ENCODE measurements around the gene ARL3. TPM values are rescaled to one million over a fixed set of nuclear protein-coding genes. Genes with fewer than 3 reads are reported as not detected.

The ARL3 gene
- total and polyA plus RNA-seq, 2 donors = 8.5 to 17.4 TPM

DNA sequence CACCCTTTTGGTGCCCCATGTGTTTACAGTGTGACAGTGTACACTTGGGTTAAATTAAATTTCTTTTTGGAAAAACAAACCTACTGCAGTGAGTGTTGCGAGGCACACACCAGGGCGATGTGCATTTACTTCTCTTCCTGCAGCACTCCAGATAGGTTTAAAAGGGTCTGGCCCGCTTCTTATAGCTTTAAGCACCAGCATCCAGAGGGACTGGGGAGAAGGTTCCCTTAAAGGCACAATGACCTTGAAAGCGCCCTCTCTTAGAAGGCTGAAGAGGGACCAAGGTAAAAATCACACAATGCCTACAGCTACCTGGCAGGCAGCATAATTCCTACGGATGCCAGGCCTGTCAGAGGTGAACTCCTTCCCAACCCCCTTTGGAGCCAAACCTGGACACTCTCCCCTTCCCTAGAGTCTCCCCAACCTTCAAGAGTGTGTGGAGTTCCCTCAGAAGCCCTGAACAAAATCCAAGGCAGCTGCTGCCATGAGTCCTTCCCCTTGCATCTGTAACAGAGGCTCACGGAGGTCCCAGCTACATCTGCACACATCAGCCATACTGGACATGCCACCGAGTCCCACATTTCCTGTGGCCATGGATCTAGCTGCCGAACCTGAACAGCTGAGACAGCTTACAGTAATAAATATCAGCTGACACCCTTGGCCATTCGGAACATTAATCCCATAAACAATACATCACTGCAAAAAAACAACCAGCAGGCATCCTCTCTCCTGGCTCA lies 36.7 kb downstream of the ARL3 start:
- H3K4me3 ChIP-seq (ENCODE audit: low read depth, low read length) = no peak overlapping the region
- H3K27ac ChIP-seq (ENCODE audit: low read depth) = peak overlapping the region; percentile 16
- no peaks in the 10 kb centered on the region for H3K36me3 ChIP-seq (ENCODE audit: insufficient read depth)
- 69% methylated on average over 9 of the region's 9 CpGs for WGBS
- no peak for DNase-seq (ENCODE audit: extremely low spot score)
- H3K4me1 ChIP-seq (ENCODE audit: insufficient read depth) = no peaks in the 10 kb centered on the region

DNA sequence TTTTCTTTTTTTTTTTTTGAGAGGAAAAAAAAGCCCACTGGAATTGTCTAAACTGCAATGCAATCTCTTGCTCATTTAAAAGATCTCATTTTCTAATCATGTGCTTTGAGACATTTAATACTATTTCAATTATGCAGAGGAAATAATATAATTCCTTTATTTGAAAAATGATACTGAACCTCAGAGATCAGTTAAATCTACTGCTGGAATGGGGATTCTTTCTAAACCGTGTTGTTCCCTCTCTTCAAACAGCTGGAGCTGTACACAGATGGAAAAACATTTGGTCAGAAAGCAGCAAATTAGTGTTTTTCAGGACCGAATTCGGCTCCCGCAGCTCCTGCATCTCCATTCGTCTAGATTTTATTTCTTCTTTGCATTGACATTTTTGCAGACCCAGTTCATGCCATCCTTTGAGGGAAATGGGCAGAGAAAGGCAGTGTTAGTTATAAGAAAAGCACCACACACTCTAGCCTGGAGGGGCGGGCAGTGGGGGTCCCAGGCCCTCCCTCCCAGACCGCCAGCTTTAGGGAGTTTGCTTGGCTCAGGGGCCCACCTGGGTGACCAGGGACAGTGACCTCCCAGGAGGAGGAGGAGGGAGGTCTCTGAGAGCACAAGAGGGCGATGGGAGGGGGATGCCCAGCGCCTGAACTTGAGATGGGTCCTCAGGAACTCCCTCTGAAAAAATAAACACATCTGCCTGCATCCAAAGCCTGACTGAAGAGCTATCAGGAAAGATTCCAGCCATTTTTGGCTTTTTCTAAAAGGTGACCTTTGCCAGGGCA lies 37.5 kb downstream of the ARL3 start:
- no peak overlapping the region for H3K4me3 ChIP-seq (ENCODE audit: low read depth, low read length)
- no peaks in the 10 kb centered on the region for H3K4me1 ChIP-seq (ENCODE audit: insufficient read depth)
- 56% methylated on average over 9 of the region's 9 CpGs for WGBS

DNA sequence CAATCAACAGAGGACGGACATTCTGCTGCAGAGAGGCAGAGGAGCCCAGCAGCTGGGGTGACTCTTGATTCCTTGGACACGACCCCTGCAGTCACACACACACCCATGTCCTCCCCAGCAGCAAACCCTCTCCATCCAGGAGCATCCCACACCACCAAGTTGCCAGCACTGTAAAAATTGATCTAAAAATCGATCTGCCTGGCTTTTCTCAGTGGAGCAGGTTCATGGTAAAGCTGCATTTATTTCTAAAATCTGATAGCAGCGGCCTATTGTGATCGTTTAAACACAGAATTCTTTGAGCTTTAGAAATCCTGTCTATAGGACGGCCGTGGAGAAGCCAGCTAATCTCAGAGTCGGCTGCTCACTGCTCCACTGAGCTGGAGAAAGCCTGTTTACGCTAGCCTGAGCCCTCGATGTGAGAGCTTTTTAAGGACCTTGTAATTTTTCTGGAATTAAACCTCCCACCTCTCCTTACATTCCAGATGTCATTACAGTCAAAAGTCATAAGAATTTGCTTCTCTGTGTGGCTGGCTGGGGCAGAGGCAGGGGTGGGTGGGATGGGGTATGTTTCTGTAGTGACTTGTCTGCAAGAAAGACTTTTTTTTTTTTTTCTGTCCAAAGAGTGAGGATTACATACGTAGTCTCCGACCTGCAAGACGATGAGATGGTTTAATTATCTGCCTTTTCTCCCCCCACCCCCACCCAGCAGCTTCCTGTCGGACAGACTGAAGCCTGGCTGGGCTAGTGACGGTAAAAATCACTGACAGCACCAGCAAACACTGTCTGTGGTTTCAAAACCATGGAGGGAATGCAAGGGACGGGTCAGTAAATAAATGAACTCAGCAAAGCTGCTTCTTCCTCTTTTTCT lies 38.3 kb downstream of the ARL3 start:
- 20% methylated on average over 16 of the region's 16 CpGs for WGBS

More for the DNA sequence above, 37.5 kb downstream of the ARL3 start:
- H3K27ac ChIP-seq (ENCODE audit: low read depth) = peak overlapping the region; percentile 60
- no peak for DNase-seq (ENCODE audit: extremely low spot score)
- H3K36me3 ChIP-seq (ENCODE audit: insufficient read depth) = no peaks in the 10 kb centered on the region

DNA sequence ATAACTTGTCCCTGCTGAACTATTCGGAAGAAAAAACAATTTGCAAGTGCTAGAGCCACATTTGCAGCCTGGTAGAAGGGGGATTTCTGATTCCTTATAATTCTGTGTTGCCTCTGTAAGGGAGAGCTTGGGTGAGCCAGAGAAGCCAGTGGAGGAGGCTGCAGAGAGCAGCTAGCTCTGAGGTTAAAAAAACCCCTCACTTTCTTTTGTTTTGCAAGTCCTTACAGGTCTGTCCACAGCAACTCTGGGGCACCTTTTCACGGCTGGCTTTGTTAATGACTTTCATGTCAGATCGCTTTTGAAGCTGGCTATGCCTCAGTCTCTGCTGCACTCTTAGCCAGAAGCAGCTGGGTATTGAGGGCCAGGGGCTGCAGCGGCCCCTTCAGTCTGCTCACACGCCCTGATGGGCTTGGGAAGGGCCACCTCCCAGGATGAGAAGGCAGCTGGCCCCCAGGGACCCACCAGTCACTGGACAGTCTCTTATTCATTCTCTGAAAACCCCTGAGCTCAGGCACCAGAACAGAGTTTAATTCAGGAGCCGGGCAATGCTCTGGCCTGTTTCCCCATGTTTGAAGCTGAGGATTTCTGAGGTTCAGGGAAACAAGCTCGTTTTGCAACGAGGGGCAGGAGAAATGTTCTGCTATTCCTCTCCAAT lies 39.1 kb downstream of the ARL3 start:
- Histone ChIP-seq H3K4me1 (ENCODE audit: insufficient read depth) (no peaks in the 10 kb centered on the region), H3K4me3 (ENCODE audit: low read depth, low read length) (no peak overlapping the region), H3K27ac (ENCODE audit: low read depth) (peak overlapping the region; percentile 24), H3K36me3 (ENCODE audit: insufficient read depth) (no peaks in the 10 kb centered on the region)
- DNase-seq (ENCODE audit: extremely low spot score) = no peak
- WGBS = 44% methylated on average over 8 of the region's 8 CpGs

More for the DNA sequence above, 38.3 kb downstream of the ARL3 start:
- Histone ChIP-seq H3K36me3 (ENCODE audit: insufficient read depth) (no peaks in the 10 kb centered on the region), H3K4me3 (ENCODE audit: low read depth, low read length) (no peak overlapping the region), H3K4me1 (ENCODE audit: insufficient read depth) (no peaks in the 10 kb centered on the region), H3K27ac (ENCODE audit: low read depth) (peak overlapping the region; percentile 30)
- DNase-seq (ENCODE audit: extremely low spot score) = no peak

DNA sequence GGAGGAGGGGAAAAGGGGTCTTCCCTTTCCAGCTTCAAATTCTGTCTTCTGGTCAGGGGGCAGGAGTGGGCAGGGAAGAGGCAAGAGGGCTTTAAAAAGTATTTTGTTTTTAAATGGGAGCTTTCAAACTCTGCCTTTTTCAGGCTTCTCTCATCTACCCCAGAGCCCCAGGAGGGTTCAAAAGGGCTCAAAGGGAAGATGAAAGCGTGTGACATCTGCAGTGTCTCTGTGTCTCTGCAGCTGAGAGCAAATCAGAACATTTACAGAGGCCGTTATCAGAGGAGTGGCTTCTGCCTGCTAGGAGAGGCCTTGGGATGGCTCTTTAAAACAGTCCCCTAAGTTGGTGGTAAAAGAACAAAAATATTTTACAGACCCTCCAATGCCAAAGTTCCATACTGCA lies 39.6 kb downstream of the ARL3 start:
- DNase-seq (ENCODE audit: extremely low spot score) = no peak
- Histone ChIP-seq H3K4me3 (ENCODE audit: low read depth, low read length) (peak overlapping the region; percentile 1), H3K36me3 (ENCODE audit: insufficient read depth) (no peaks in the 10 kb centered on the region), H3K4me1 (ENCODE audit: insufficient read depth) (no peaks in the 10 kb centered on the region), H3K27ac (ENCODE audit: low read depth) (peak overlapping the region; percentile 48)
- 29% methylated on average over 2 of the region's 2 CpGs for WGBS

DNA sequence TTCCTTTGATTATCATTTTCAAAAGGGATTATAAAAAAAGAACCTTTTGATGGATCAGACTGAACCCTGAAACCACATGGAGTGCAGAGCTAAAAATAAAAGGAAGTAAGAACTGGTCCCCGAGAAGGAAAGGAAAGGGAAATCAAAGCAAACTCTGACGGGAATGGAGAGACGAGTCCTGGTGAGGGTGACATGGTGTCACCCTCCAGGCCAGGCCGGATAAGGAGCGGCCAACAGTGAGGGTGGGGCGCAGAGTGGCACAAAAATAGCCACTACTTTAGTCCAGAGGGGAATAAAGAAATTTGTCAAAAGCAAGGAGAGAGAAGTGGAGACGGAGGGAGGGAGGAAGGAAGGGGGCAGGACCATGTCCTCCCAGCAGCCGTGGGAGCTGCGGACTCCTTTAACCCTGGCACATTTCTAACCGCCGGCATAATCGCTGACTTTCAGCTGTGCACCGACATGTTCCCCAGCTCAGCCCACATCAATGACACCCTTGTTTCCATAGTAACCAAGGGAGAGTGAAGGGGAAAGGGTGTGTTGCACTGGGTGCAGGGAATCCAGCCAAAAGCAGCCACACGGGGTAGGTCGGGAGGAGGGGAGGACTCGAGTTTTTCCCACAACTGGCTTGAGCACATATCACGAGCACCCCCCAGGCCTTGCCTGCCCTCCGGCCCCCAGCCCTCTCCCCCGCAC lies 40.2 kb downstream of the ARL3 start:
- Histone ChIP-seq H3K4me1 (ENCODE audit: insufficient read depth) (no peaks in the 10 kb centered on the region), H3K4me3 (ENCODE audit: low read depth, low read length) (peak overlapping the region; percentile 1), H3K36me3 (ENCODE audit: insufficient read depth) (no peaks in the 10 kb centered on the region), H3K27ac (ENCODE audit: low read depth) (peak overlapping the region; percentile 48)
- WGBS = 5% methylated on average over 19 of the region's 19 CpGs
- no peak for DNase-seq (ENCODE audit: extremely low spot score)

DNA sequence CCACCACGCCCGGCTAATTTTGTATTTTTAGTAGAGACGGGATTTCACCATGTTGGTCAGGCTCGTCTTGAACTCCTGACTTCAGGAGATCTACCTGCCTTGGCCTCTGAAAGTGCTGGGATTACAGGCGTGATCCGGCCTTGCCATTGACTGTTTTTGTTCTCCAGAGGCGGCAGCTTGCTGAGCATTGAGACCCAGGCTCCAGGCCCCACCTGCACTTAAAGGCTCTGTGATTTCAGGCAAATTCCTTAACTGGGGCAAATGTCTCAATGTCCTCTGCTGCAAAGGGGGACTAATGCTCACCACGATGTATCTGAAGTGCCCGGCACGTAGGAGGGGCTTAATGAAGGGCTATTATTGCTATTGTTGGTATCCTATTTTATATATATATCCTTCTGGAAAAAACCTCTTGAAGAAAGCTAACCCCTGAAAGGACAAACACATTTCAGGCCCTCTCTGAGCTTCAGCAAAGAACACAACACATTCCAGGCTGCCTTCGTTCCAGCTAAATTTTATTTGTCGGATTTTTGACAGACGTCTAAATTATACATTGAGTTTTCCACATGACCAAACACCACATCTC lies 40.9 kb downstream of the ARL3 start:
- H3K27ac ChIP-seq (ENCODE audit: low read depth) = no peak overlapping the region
- H3K4me3 ChIP-seq (ENCODE audit: low read depth, low read length) = no peak overlapping the region
- 65% methylated on average over 13 of the region's 13 CpGs for WGBS
- no peaks in the 10 kb centered on the region for H3K4me1 ChIP-seq (ENCODE audit: insufficient read depth)
- no peak for DNase-seq (ENCODE audit: extremely low spot score)
- no peaks in the 10 kb centered on the region for H3K36me3 ChIP-seq (ENCODE audit: insufficient read depth)

DNA sequence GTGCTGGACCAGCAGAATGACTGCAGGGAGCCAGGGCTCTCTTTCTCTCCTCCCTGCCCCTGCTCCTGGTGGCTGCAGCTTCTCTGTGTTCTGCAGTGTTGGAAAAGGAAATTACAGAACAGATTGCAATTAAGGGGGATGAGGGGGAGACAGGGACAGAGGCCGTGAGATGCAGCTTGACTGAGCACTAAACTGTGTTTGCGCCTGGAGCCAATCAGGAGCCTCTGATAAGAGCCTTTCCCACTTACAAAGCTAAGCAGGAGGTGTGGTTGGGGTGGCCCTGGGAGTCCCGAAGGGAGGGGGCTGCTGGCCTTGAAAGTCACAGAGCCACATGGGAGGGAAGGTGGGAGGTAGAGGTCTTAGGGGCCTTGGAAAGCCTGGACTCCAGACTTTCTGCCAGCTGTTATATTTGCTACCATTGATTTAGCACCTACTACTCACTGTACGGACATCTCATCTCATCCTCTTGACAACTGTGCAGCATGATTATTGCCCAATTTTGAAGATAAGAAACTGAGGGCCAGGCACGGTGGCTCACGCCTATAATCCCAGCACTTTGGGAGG lies 43.2 kb downstream of the ARL3 start:
- Histone ChIP-seq H3K4me1 (ENCODE audit: insufficient read depth) (no peaks in the 10 kb centered on the region), H3K36me3 (ENCODE audit: insufficient read depth) (no peaks in the 10 kb centered on the region), H3K27ac (ENCODE audit: low read depth) (no peak overlapping the region), H3K4me3 (ENCODE audit: low read depth, low read length) (no peak overlapping the region)
- WGBS = 77% methylated on average over 6 of the region's 6 CpGs
- DNase-seq (ENCODE audit: extremely low spot score) = no peak

DNA sequence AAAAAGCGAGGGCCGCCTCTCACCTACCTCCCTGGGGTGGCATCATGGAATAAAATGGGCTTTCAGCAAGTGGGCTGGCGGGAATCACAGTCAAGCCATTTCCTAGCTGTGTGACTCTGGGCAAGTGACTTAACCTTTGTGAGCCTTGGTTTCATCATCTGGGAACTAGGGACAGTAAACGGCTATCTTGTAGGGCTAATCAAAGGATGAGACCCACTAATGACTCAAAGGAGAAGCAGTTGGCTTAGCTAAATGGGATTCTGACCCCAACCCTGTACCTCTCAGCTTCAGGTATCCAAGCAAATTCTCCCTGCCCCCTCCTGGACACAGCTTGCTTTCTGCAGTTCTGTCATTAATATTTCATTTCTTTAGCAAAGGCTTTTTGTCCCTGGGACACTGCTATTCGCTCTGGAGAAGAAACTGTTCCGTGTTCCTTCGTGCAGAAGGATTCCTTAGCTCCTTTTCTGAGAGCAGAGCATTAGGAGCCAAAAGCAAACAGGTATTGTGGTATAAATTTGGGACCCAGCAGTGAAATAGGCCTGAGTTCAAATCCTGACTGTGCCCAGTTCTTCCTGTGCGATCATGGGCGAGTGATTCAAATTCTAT lies 44.0 kb downstream of the ARL3 start:
- Histone ChIP-seq H3K36me3 (ENCODE audit: insufficient read depth) (no peaks in the 10 kb centered on the region), H3K4me3 (ENCODE audit: low read depth, low read length) (no peak overlapping the region), H3K4me1 (ENCODE audit: insufficient read depth) (no peaks in the 10 kb centered on the region), H3K27ac (ENCODE audit: low read depth) (peak overlapping the region; percentile 35)
- 93% methylated on average over 9 of the region's 9 CpGs for WGBS
- no peak for DNase-seq (ENCODE audit: extremely low spot score)

DNA sequence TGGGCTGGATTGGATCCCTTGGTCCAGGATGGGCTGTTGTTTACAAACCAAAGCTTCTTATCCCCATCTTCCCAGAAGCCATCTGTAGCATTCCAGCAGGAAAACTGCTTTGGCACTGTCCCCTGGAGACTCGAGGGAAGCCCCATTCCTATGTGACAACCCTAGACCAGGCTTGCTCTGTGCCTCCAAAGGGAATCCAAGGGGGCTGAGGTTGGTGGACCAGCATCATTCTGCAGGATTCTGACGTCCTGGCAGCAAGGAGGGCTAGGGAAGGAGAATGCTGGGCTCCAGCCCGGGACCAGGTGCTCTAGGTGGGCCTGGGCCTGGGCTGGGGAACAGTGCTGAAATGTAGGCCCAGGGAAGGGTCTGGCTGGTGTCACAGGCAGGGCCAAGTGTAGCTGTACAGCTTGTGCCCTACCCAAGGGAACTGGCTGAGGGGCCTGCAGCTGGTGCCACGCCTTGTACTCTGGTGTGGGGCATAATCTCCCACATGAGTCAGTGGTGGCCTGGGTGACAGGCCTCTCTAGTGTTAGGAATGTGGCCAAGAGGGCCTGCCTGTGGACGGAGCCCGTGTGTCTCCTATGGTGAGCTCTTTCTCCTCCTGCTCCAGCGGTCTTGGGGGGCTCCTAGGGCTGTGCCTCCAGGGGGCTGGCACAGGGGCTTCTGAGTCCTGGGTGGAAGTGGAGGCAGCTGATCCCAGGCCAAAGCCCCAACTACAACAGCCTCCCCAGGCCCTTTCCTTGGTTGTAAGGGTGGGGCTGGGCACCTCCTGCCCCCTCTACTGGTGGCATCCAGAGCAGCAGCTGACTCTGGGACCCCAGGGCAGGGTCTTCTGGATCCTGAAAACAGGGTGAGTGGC lies 44.8 kb downstream of the ARL3 start:
- H3K27ac ChIP-seq (ENCODE audit: low read depth) = peak overlapping the region; percentile 53
- no peaks in the 10 kb centered on the region for H3K4me1 ChIP-seq (ENCODE audit: insufficient read depth)
- 69% methylated on average over 7 of the region's 7 CpGs for WGBS
- H3K4me3 ChIP-seq (ENCODE audit: low read depth, low read length) = no peak overlapping the region
- DNase-seq (ENCODE audit: extremely low spot score) = no peak
- no peaks in the 10 kb centered on the region for H3K36me3 ChIP-seq (ENCODE audit: insufficient read depth)

DNA sequence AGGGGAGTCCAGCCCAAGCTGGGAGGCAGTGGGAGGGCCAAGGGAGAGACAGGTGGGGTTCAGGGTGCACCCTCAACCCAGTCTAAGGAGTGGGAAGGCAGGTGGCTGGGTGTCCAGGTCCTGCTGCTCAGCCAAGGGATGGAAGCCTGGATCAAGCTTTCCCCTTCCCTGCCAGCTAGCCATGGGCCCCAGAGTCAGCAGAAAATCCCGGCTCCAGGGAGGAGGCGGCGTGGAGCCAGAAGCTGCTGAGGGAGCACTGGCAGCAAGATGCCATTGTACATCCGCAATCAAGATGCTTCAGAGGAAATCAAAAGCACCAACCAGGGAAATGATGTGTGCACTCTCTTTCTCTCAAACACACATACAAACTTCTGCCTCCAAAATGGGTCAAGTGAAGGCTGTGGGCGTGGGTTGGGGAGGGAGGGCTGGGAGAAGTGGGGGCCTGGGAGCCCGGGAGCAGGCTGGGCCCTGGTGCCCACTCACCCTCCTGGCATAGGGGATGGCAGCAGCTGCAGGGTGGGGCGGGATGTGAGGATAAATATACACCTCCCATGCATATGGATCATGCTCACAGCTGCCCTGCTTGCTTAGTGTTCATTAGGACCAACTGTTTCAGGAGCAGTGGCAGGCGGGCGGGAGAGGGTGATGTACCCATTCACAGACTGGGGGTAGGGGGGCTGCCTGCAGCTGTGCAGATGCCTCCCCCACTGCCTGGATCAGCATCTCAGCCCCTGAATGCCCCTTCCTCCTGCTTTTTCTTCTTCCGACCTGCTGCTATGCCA lies 45.7 kb downstream of the ARL3 start:
- no peak for DNase-seq (ENCODE audit: extremely low spot score)
- Histone ChIP-seq H3K27ac (ENCODE audit: low read depth) (no peak overlapping the region), H3K4me3 (ENCODE audit: low read depth, low read length) (no peak overlapping the region), H3K4me1 (ENCODE audit: insufficient read depth) (no peaks in the 10 kb centered on the region), H3K36me3 (ENCODE audit: insufficient read depth) (no peaks in the 10 kb centered on the region)
- WGBS = 87% methylated on average over 10 of the region's 10 CpGs
